IPS-NIHi7 (cell line): ENCODE results near the gene MKRN2.

Experiments used
- DNase-seq: peaks from one replicate; pipeline ENCODE4 v3.0.0; 2012; ENCODE audit warnings: mixed read lengths; ENCODE audit errors: extremely low spot score

MKRN2 gene

GRCh38 chr3:12553921-12554391 is 2.9 kb upstream of the MKRN2 start:
- DNase-seq = no peak

- no peak for DNase-seq
Observed at GRCh38 chr3:12556314-12556689, 585 bp upstream of the MKRN2 start.

GRCh38 chr3:12557473-12558100 is 700 bp downstream of the MKRN2 start:
- no peak for DNase-seq

GRCh38 chr3:12558706-12559105 is 1.8 kb downstream of the MKRN2 start:
- DNase-seq = no peak

- no peak for DNase-seq
Observed at GRCh38 chr3:12559520-12559919, 2.6 kb downstream of the MKRN2 start.

DNA sequence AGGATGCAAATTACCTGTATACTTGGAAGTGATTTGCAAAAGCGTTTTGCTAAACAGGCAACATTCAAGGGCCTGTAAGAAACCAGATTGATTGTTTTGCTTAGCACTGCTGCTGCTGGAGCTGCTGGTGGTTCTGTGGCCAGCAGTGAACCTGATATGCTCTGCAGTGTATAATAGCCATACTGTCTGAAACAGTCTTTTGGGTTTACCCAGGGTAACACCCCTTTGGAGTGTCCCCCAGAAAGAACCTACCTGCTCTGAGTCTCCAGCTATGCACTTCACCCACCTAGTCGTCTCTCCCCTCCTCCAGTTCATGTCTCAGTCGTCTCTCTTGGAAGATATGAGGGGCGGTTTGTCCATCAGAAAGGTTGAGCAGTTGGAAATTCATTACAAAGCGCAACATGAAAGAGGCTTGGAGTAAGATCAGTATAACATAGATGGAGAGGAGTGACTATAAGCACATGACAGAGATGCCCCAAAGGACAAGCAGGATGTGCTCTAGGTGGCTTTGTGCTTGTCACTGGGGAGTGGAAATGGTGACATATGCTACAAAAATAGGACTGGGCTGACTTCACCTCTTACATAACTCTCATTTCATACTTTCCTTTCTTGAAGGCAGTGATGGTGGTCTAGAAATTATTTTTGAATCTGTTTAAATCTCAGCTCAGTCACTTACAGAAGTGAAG is 3.8 kb downstream of the MKRN2 start:
- no peak for DNase-seq

DNA sequence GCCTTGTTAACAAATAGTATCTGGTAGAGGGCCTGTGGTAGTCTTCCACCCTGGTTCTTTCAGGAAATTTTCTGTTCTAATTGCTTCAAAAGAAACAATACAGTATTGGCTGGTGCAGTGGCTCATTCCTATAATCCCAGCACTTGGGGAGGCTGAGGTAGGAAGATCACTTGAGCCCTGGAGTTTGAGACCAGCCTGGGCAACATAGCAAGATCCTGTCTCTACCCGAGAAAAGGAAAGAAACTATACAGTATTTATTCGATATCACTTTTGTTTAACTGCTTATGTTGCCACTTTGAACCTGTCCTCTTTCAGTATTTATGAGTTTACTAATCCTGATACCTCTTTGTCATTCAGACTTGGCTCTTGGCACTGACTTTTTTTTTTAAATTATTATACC is 4.5 kb downstream of the MKRN2 start:
- no peak for DNase-seq

- DNase-seq = no peak
Observed at GRCh38 chr3:12562451-12562850, 5.6 kb downstream of the MKRN2 start.

DNA sequence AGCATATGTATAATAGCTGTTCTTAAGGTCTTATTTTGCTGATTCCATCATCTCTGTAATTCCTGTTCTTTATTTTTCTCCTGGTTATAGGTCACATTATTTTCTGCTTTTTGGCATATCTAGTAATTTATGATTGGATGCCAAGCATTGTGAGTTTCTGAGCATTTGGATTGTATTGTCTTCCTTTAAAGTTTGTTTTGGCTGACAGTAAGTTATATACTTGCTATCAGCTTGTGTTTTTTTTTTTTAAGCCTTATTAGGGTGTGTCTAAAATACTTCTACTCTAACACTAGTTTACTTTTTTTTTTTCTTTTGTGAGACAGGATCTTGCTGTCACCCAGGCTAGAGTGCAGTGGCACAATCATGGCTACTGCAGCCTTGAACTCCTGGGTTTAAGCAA is 10.1 kb downstream of the MKRN2 start:
- DNase-seq = no peak

DNA sequence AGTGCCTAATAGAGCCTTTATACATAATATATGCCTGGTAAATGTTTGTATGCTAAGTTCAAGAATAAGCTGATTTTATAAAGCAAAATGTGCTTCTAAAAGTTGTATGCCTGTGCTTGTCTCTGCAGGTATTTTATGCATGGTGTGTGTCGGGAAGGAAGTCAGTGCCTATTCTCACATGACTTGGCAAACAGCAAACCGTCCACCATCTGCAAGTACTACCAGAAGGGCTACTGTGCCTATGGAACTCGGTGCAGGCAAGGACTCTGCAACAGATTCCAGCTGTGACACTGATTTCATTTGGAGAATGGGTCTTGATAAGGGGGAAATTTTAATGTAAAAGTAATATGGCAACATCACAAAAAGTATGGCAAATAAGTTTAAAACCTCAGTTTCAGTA is 11.9 kb downstream of the MKRN2 start:
- no peak for DNase-seq

DNA sequence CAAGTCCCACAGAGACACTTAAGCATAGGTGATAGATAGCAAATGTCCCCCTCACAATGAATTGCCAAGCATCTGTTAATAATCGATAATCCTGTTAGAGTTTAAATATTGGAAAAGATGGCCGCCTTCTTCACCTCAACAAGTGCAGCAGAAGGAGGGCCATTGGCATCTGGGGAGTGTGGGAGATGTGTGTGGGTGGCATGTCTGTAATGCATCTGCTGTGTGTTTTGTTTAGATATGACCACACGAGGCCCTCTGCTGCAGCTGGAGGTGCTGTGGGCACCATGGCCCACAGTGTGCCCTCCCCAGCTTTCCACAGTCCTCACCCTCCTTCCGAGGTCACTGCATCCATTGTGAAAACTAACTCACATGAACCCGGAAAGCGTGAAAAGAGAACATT is 12.9 kb downstream of the MKRN2 start:
- DNase-seq = no peak

DNA sequence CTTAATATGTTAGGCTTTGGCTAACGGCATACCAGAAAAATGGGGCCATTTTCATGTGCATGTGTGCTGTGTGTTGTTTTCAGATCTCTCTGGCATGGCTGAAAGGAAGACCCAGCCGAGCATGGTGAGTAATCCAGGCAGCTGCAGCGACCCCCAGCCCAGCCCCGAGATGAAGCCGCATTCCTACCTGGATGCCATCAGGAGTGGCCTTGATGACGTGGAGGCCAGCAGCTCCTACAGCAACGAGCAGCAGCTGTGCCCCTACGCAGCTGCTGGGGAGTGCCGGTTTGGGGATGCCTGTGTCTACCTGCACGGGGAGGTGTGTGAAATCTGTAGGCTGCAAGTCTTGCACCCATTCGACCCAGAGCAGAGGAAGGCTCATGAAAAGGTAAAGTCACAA is 15.1 kb downstream of the MKRN2 start:
- no peak for DNase-seq

GRCh38 chr3:12574131-12574530 is 17.2 kb downstream of the MKRN2 start:
- DNase-seq = no peak

DNA sequence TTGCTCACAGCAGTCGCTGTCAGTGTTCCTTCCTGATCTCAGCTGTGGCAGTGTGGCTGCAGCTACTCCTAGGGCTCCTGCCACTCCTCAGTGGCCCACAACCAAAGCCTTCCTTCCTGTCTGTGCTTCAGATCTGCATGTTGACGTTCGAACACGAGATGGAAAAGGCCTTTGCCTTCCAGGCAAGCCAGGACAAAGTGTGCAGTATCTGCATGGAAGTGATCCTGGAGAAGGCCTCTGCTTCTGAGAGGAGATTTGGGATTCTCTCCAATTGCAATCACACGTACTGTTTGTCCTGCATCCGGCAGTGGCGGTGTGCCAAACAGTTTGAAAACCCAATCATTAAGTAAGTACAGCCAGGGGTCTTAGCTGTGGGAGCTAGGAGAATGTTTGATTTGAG is 17.8 kb downstream of the MKRN2 start:
- DNase-seq = no peak

DNA sequence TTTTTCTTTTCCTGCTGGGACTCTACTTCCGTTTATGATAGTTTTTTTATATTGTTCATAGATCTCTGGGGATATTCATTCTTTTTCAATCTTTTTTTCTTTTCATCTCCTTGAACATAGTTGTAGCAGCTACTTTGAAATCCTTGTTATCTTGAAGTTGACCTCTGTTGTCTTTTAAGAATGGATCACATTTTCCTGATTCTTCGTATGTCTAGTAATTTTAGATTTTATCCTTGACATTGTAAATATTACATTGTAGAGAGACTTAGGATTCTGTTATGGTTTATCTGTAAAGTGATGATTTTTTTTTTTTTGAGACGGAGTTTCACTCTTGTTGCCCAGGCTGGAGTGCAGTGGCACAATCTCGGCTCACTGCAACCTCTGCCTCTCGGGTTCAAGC is 20.5 kb downstream of the MKRN2 start:
- no peak for DNase-seq

DNA sequence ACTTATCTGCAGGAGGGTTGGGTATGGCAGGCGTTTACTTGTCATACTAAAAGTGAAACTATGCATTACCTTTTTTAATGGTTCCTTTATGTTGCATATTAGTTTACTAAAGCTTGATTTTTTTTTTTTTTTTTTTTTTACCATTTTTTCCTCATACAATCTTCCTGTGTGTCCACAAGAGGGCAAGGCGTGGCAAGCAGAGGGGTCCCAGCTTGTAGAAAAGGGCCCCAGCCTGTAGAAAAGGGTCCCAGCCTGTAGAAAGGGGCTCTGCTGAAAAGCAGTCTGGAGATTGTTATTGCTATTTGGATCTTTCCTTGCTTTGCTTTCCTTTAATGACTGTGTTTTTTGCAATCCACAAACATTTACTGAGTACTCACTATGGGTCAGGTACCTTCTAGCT is 21.9 kb downstream of the MKRN2 start:
- no peak for DNase-seq

DNA sequence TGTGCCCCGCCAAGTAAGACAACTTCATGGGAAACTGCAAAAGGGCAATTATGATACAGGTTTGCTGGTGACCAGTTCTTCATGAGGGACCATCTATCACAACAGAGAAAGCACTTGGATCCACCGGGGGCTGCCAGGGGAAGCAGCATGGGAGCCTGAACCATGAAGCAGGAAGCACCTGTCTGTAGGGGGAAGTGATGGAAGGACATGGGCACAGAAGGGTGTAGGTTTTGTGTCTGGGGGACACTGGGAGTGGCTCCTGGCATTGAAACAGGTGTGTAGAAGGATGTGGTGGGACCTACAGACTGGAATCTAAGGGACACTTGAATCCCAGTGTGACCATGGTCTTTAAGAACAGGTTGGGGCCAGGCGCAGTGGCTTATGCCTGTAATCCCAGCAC is 22.6 kb downstream of the MKRN2 start:
- DNase-seq = no peak

- no peak for DNase-seq
Observed at GRCh38 chr3:12579905-12580304, 23.0 kb downstream of the MKRN2 start.

GRCh38 chr3:12582730-12583129 is 25.8 kb downstream of the MKRN2 start:
- DNase-seq = no peak

DNA sequence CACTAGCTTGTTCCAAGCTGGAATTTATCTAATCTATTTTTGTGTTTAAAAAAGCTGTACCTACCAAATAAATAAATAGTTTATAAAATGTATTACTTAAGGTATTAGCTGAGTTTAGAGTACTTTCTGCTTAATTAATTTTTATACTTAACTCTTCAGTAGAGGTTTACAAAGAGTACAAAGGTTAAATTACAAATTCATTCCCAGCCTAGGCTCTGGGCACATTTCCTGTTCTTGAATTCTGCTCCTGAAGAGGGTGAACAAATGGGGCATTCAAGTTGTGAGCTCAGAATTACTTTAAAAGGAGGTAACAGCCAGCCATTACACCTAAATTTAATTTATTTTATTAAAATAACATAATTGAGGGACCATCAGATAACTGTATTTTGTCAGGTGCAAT is 26.4 kb downstream of the MKRN2 start:
- DNase-seq = no peak

- DNase-seq = no peak
Observed at GRCh38 chr3:12584083-12584482, 27.2 kb downstream of the MKRN2 start.

DNA sequence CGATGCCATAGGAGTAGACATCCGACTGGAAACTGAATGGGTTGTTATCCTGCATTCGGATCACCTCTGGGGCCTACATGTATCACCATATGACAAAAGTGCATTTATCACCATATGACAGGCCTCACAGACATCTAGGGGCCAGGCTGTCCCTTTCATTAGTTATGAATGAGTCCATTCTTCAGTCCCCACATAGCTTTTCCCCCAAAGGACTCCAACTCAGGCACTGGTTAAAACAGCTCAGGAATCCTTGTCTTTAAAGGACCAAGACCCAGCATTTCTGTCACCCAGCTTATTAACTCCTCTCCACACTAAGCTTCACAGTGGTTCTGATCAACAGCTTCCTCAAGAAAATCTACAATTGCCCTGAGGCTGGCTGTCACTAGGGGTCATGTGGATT is 28.3 kb downstream of the MKRN2 start:
- DNase-seq = no peak

- no peak for DNase-seq
Observed at GRCh38 chr3:12585970-12586369, 29.1 kb downstream of the MKRN2 start.

- DNase-seq = no peak
Observed at GRCh38 chr3:12586403-12586802, 29.5 kb downstream of the MKRN2 start.
